Colonic mucosa (tissue), 4 donors: ENCODE results near the gene DLG4. TPM values are rescaled to one million over a fixed set of nuclear protein-coding genes. Genes with fewer than 3 reads are reported as not detected.

ENCODE experiments used
- DNase-seq: peaks from one replicate; pipeline ENCODE4 v3.0.0-alpha.2; 2020
- H3K27ac ChIP-seq: fragments of 200-600 bp; one replicate; pipeline ENCODE4 v1.8.0; 2021
- H3K27me3 ChIP-seq: fragments of 200-600 bp; one replicate; pipeline ENCODE4 v1.8.0; 2021
- H3K36me3 ChIP-seq: fragments of 200-600 bp; one replicate; pipeline ENCODE4 v1.8.0; 2021
- H3K4me1 ChIP-seq: fragments of 200-600 bp; one replicate; pipeline ENCODE4 v1.8.0; 2021; ENCODE audit warnings: mild to moderate bottlenecking
- H3K4me3 ChIP-seq: fragments of 200-600 bp; one replicate; pipeline ENCODE4 v1.8.0; 2021
- H3K9ac ChIP-seq, 2 donors: one replicate each; pipeline ENCODE4 v1.7.0; 2013; ENCODE audit warnings: control low read depth in 2 of 2, low read depth in 2 of 2, low read length in 2 of 2
- H3K9me3 ChIP-seq: fragments of 200-600 bp; one replicate; pipeline ENCODE4 v1.8.0; 2021
- CTCF ChIP-seq: fragments of 200-600 bp; IDR thresholded peaks from one replicate; pipeline ENCODE4 v1.8.0; 2022; ENCODE audit warnings: antibody characterized with exemption, mild to moderate bottlenecking
- intact Hi-C: fragments of 100-400 bp; cut with DNase I; formaldehyde crosslinking; loops from one replicate; pipeline ENCODE4 v1.14.1; 2022
- total RNA-seq, 2 donors: library from RNA; stranded (reverse); fragmentation: NEBNext Ultra II Directional in 1 of 2; extraction: Animal tissue kit (Norgen Biotek cat#: 25700) in 1 of 2; gene quantifications; one replicate each; pipeline ENCODE4 v1.2.1, GENCODE V29; 2021
- donor health status: healthy.
- donor health status: DM: no; HTN: no; CAD: no.
- donor health status: DM: no; HTN: no; CAD: no.

Gene DLG4
- total RNA-seq, 2 donors from 2014 or later = 4.8 to 5.6 TPM

GRCh38 chr17:7191571-7192270, 27.9 kb downstream of the DLG4 start:
- H3K9me3 ChIP-seq = no peaks in the 10 kb centered on the region
- H3K36me3 ChIP-seq = no peaks in the 10 kb centered on the region
- H3K27ac ChIP-seq = no peak overlapping the region
- H3K27me3 ChIP-seq = no peaks in the 10 kb centered on the region
- no peak for TF ChIP-seq CTCF
- no peak overlapping the region for H3K4me3 ChIP-seq
- DNase-seq = peak; percentile 47
- intact Hi-C loops = no loop called here
- no peak overlapping the region for H3K9ac ChIP-seq
- no peaks in the 10 kb centered on the region for H3K4me1 ChIP-seq

GRCh38 chr17:7191069-7191468, 28.6 kb downstream of the DLG4 start:
- Histone ChIP-seq H3K9me3 (no peaks in the 10 kb centered on the region), H3K27ac (no peak overlapping the region), H3K27me3 (no peaks in the 10 kb centered on the region), H3K4me1 (no peaks in the 10 kb centered on the region), H3K9ac (no peak overlapping the region), H3K36me3 (no peaks in the 10 kb centered on the region), H3K4me3 (no peak overlapping the region)
- intact Hi-C loops = no loop called here
- DNase-seq = no peak
- no peak for TF ChIP-seq CTCF

GRCh38 chr17:7190276-7190917, 29.2 kb downstream of the DLG4 start:
- no peaks in the 10 kb centered on the region for H3K36me3 ChIP-seq
- H3K27ac ChIP-seq = no peak overlapping the region
- intact Hi-C loops = no loop called here
- no peaks in the 10 kb centered on the region for H3K27me3 ChIP-seq
- H3K9ac ChIP-seq = no peak overlapping the region
- no peak overlapping the region for H3K4me3 ChIP-seq
- no peak for TF ChIP-seq CTCF
- DNase-seq = no peak
- H3K4me1 ChIP-seq = no peaks in the 10 kb centered on the region
- H3K9me3 ChIP-seq = no peaks in the 10 kb centered on the region

GRCh38 chr17:7186241-7186640, 33.4 kb downstream of the DLG4 start:
- Histone ChIP-seq H3K27me3 (no peaks in the 10 kb centered on the region), H3K4me1 (no peaks in the 10 kb centered on the region), H3K27ac (no peak overlapping the region), H3K4me3 (no peak overlapping the region), H3K9me3 (no peaks in the 10 kb centered on the region), H3K9ac (no peak overlapping the region), H3K36me3 (no peaks in the 10 kb centered on the region)
- no peak for TF ChIP-seq CTCF
- intact Hi-C loops = no loop called here
- no peak for DNase-seq

GRCh38 chr17:7184647-7185046, 35.0 kb downstream of the DLG4 start:
- no peaks in the 10 kb centered on the region for H3K27me3 ChIP-seq
- H3K4me3 ChIP-seq = no peak overlapping the region
- no peaks in the 10 kb centered on the region for H3K9me3 ChIP-seq
- no peak overlapping the region for H3K27ac ChIP-seq
- H3K9ac ChIP-seq = no peak overlapping the region
- DNase-seq = no peak
- intact Hi-C loops = no loop called here
- TF ChIP-seq CTCF = no peak
- H3K36me3 ChIP-seq = no peaks in the 10 kb centered on the region
- no peaks in the 10 kb centered on the region for H3K4me1 ChIP-seq
